ENCODE measurements around the gene PXMP4.

Gene PXMP4

GRCh38 chr20:33751775-33752174 lies 31.7 kb upstream of the PXMP4 start:
- H3K4me1 ChIP-seq (ENCODE audit: control insufficient read depth, insufficient read depth, low read length) = no peaks in the 10 kb centered on the region
- no peaks in the 10 kb centered on the region for H3K9me3 ChIP-seq (ENCODE audit: control insufficient read depth, insufficient read depth, low read length)
- no peaks in the 10 kb centered on the region for H3K36me3 ChIP-seq (ENCODE audit: control insufficient read depth, insufficient read depth, low read length)
- H3K4me3 ChIP-seq (ENCODE audit: low read depth, low read length) = no peak overlapping the region
- H3K9ac ChIP-seq (ENCODE audit: low read depth, low read length) = no peak overlapping the region
- no peaks in the 10 kb centered on the region for H3K27me3 ChIP-seq (ENCODE audit: control insufficient read depth, insufficient read depth, low read length)

GRCh38 chr20:33746325-33746998 lies 26.4 kb upstream of the PXMP4 start:
- Histone ChIP-seq H3K9ac (ENCODE audit: low read depth, low read length) (no peak overlapping the region), H3K4me3 (ENCODE audit: low read depth, low read length) (no peak overlapping the region), H3K27me3 (ENCODE audit: control insufficient read depth, insufficient read depth, low read length) (no peaks in the 10 kb centered on the region), H3K4me1 (ENCODE audit: control insufficient read depth, insufficient read depth, low read length) (no peaks in the 10 kb centered on the region), H3K9me3 (ENCODE audit: control insufficient read depth, insufficient read depth, low read length) (no peaks in the 10 kb centered on the region), H3K36me3 (ENCODE audit: control insufficient read depth, insufficient read depth, low read length) (peaks cover 2% of the 10 kb centered on the region)

GRCh38 chr20:33744773-33745385 lies 24.8 kb upstream of the PXMP4 start:
- H3K4me3 ChIP-seq (ENCODE audit: low read depth, low read length) = no peak overlapping the region
- H3K36me3 ChIP-seq (ENCODE audit: control insufficient read depth, insufficient read depth, low read length) = peaks cover 2% of the 10 kb centered on the region
- H3K9me3 ChIP-seq (ENCODE audit: control insufficient read depth, insufficient read depth, low read length) = no peaks in the 10 kb centered on the region
- no peak overlapping the region for H3K9ac ChIP-seq (ENCODE audit: low read depth, low read length)
- H3K27me3 ChIP-seq (ENCODE audit: control insufficient read depth, insufficient read depth, low read length) = no peaks in the 10 kb centered on the region
- H3K4me1 ChIP-seq (ENCODE audit: control insufficient read depth, insufficient read depth, low read length) = no peaks in the 10 kb centered on the region

- no peaks in the 10 kb centered on the region for H3K27me3 ChIP-seq (ENCODE audit: control insufficient read depth, insufficient read depth, low read length)
- H3K9me3 ChIP-seq (ENCODE audit: control insufficient read depth, insufficient read depth, low read length) = no peaks in the 10 kb centered on the region
- no peaks in the 10 kb centered on the region for H3K4me1 ChIP-seq (ENCODE audit: control insufficient read depth, insufficient read depth, low read length)
- peaks cover 2% of the 10 kb centered on the region for H3K36me3 ChIP-seq (ENCODE audit: control insufficient read depth, insufficient read depth, low read length)
- no peak overlapping the region for H3K9ac ChIP-seq (ENCODE audit: low read depth, low read length)
- no peak overlapping the region for H3K4me3 ChIP-seq (ENCODE audit: low read depth, low read length)
Measured at GRCh38 chr20:33744181-33744580, 24.1 kb upstream of the PXMP4 start.

GRCh38 chr20:33740189-33740588 lies 20.1 kb upstream of the PXMP4 start:
- Histone ChIP-seq H3K36me3 (ENCODE audit: control insufficient read depth, insufficient read depth, low read length) (peaks cover 1% of the 10 kb centered on the region), H3K9ac (ENCODE audit: low read depth, low read length) (no peak overlapping the region), H3K4me3 (ENCODE audit: low read depth, low read length) (no peak overlapping the region), H3K9me3 (ENCODE audit: control insufficient read depth, insufficient read depth, low read length) (peaks cover 4% of the 10 kb centered on the region), H3K4me1 (ENCODE audit: control insufficient read depth, insufficient read depth, low read length) (no peaks in the 10 kb centered on the region), H3K27me3 (ENCODE audit: control insufficient read depth, insufficient read depth, low read length) (no peaks in the 10 kb centered on the region)

- H3K36me3 ChIP-seq (ENCODE audit: control insufficient read depth, insufficient read depth, low read length) = no peaks in the 10 kb centered on the region
- H3K9me3 ChIP-seq (ENCODE audit: control insufficient read depth, insufficient read depth, low read length) = peaks cover 4% of the 10 kb centered on the region
- H3K27me3 ChIP-seq (ENCODE audit: control insufficient read depth, insufficient read depth, low read length) = no peaks in the 10 kb centered on the region
Measured at GRCh38 chr20:33739493-33739892, 19.4 kb upstream of the PXMP4 start.

GRCh38 chr20:33736962-33737361 lies 16.9 kb upstream of the PXMP4 start:
- H3K9ac ChIP-seq (ENCODE audit: low read depth, low read length) = no peak overlapping the region
- no peak overlapping the region for H3K4me3 ChIP-seq (ENCODE audit: low read depth, low read length)

More at GRCh38 chr20:33739493-33739892, 19.4 kb upstream of the PXMP4 start:
- Histone ChIP-seq H3K9ac (ENCODE audit: low read depth, low read length) (no peak overlapping the region), H3K4me3 (ENCODE audit: low read depth, low read length) (no peak overlapping the region), H3K4me1 (ENCODE audit: control insufficient read depth, insufficient read depth, low read length) (peaks cover under 1% of the 10 kb centered on the region)

GRCh38 chr20:33733654-33734576 lies 13.8 kb upstream of the PXMP4 start:
- H3K9me3 ChIP-seq (ENCODE audit: control insufficient read depth, insufficient read depth, low read length) = peaks cover 4% of the 10 kb centered on the region
- H3K36me3 ChIP-seq (ENCODE audit: control insufficient read depth, insufficient read depth, low read length) = no peaks in the 10 kb centered on the region
- H3K27me3 ChIP-seq (ENCODE audit: control insufficient read depth, insufficient read depth, low read length) = no peaks in the 10 kb centered on the region
- H3K4me1 ChIP-seq (ENCODE audit: control insufficient read depth, insufficient read depth, low read length) = peaks cover 9% of the 10 kb centered on the region
- no peak overlapping the region for H3K4me3 ChIP-seq (ENCODE audit: low read depth, low read length)
- H3K9ac ChIP-seq (ENCODE audit: low read depth, low read length) = no peak overlapping the region

More at GRCh38 chr20:33736962-33737361, 16.9 kb upstream of the PXMP4 start:
- no peaks in the 10 kb centered on the region for H3K27me3 ChIP-seq (ENCODE audit: control insufficient read depth, insufficient read depth, low read length)
- peaks cover 9% of the 10 kb centered on the region for H3K4me1 ChIP-seq (ENCODE audit: control insufficient read depth, insufficient read depth, low read length)
- H3K9me3 ChIP-seq (ENCODE audit: control insufficient read depth, insufficient read depth, low read length) = peaks cover 4% of the 10 kb centered on the region
- H3K36me3 ChIP-seq (ENCODE audit: control insufficient read depth, insufficient read depth, low read length) = no peaks in the 10 kb centered on the region

- Histone ChIP-seq H3K9me3 (ENCODE audit: control insufficient read depth, insufficient read depth, low read length) (peaks cover 4% of the 10 kb centered on the region), H3K9ac (ENCODE audit: low read depth, low read length) (peak overlapping the region; percentile 73), H3K4me3 (ENCODE audit: low read depth, low read length) (peak overlapping the region; percentile 82), H3K27me3 (ENCODE audit: control insufficient read depth, insufficient read depth, low read length) (no peaks in the 10 kb centered on the region), H3K4me1 (ENCODE audit: control insufficient read depth, insufficient read depth, low read length) (peaks cover 9% of the 10 kb centered on the region), H3K36me3 (ENCODE audit: control insufficient read depth, insufficient read depth, low read length) (no peaks in the 10 kb centered on the region)
Measured at GRCh38 chr20:33732166-33732970, 12.3 kb upstream of the PXMP4 start.

- Histone ChIP-seq H3K4me1 (ENCODE audit: control insufficient read depth, insufficient read depth, low read length) (peaks cover 9% of the 10 kb centered on the region), H3K36me3 (ENCODE audit: control insufficient read depth, insufficient read depth, low read length) (no peaks in the 10 kb centered on the region), H3K27me3 (ENCODE audit: control insufficient read depth, insufficient read depth, low read length) (no peaks in the 10 kb centered on the region), H3K9ac (ENCODE audit: low read depth, low read length) (peak within 1 kb of the TSS; percentile 73), H3K9me3 (ENCODE audit: control insufficient read depth, insufficient read depth, low read length) (peaks cover 3% of the 10 kb centered on the region), H3K4me3 (ENCODE audit: low read depth, low read length) (peak within 1 kb of the TSS; percentile 82)
Measured at GRCh38 chr20:33731693-33732165, 11.6 kb upstream of the PXMP4 start, which contains the start of gene ZNF341. Gene ZNF341 (plus strand): TSS chr20:33731996. CDS start chr20:33732022, 26 bp downstream.

Measured in iPS-15b (cell line).